Smooth muscle cell (in vitro differentiated cells): ENCODE measurements around the gene NDUFB2. TPM values are rescaled to one million over a fixed set of nuclear protein-coding genes. Genes with fewer than 3 reads are reported as not detected.
"Not testable (repeated sequence)": the region's sequence is repeated elsewhere in the genome, so short reads cannot be mapped to it uniquely, and the experiment has no call there.

ENCODE experiments used
- DNase-seq: peaks from one replicate; lab custom pipeline; 2025; ENCODE audit not compliant: unreplicated experiment; lab: John Stamatoyannopoulos, UW
- H2AFZ ChIP-seq: fragments of 200-600 bp; sonication (generic); 2 replicates; pipeline ENCODE4 v1.6.0; 2016; ENCODE audit warnings: antibody characterized with exemption, low read depth, mild to moderate bottlenecking
- H3F3A ChIP-seq: fragments of 200-600 bp; sonication (generic); 2 replicates; pipeline ENCODE4 v1.6.0; 2017; ENCODE audit warnings: antibody characterized with exemption, low read depth
- H3K27ac ChIP-seq: fragments of 200-600 bp; sonication (generic); 2 replicates; pipeline ENCODE4 v1.5.1; 2016; ENCODE audit warnings: low read depth, mild to moderate bottlenecking
- H3K27me3 ChIP-seq: fragments of 200-600 bp; sonication (generic); 2 replicates; pipeline ENCODE4 v1.6.1; 2016; ENCODE audit warnings: low read depth, mild to moderate bottlenecking
- H3K36me3 ChIP-seq: fragments of 200-600 bp; sonication (generic); 2 replicates; pipeline ENCODE4 v1.5.1; 2016; ENCODE audit warnings: low read depth
- H3K4me1 ChIP-seq: fragments of 200-600 bp; sonication (generic); 2 replicates; pipeline ENCODE4 v1.5.1; 2016; ENCODE audit warnings: low read depth
- H3K4me2 ChIP-seq: fragments of 200-600 bp; sonication (generic); 2 replicates; pipeline ENCODE4 v1.6.0; 2016; ENCODE audit warnings: mild to moderate bottlenecking
- H3K4me3 ChIP-seq: fragments of 200-600 bp; sonication (generic); 2 replicates; pipeline ENCODE4 v1.5.1; 2016; ENCODE audit warnings: mild to moderate bottlenecking
- H3K79me2 ChIP-seq: fragments of 200-600 bp; sonication (generic); 2 replicates; pipeline ENCODE4 v1.6.0; 2016; ENCODE audit warnings: low read depth, mild to moderate bottlenecking
- H3K9ac ChIP-seq: fragments of 200-600 bp; sonication (generic); 2 replicates; pipeline ENCODE4 v1.6.0; 2016; ENCODE audit warnings: low read depth
- H3K9me3 ChIP-seq: fragments of 200-600 bp; sonication (generic); replicated peaks from 2 replicates; pipeline ENCODE4 v1.5.1; 2016; ENCODE audit warnings: low read depth
- H4K20me1 ChIP-seq: fragments of 200-600 bp; sonication (generic); 2 replicates; pipeline ENCODE4 v1.6.0; 2016; ENCODE audit warnings: low read depth
- WGBS: methylation state at CpG from one replicate; pipeline ENCODE4 v1.1.7; 2016; ENCODE audit warnings: low lambda C conversion rate; 5-methylcytosine and 5-hydroxymethylcytosine counted together
- polyA plus RNA-seq: library from polyadenylated mRNA; unstranded; fragments of >200 nt; fragmentation: Nextera tagmentation; extraction: Ambion mirVana; gene quantifications from 2 replicates; pipeline ENCODE4 v1.2.1, GENCODE V29; 2016
- total RNA-seq: library from RNA; depleted of rRNA; stranded (reverse); fragments of >200 nt; gene quantifications from 2 replicates; pipeline ENCODE4 v1.2.3, GENCODE V29; 2014
- TF ChIP-seq, protein P1 (sequence below): fragments of 200-600 bp; sonication (generic); IDR thresholded peaks from 2 replicates; pipeline ENCODE4 v1.5.1; 2017; ENCODE audit warnings: borderline replicate concordance, mild to moderate bottlenecking, antibody characterized with exemption; ENCODE audit not compliant: insufficient read depth, poor library complexity, severe bottlenecking

The NDUFB2 gene
- total and polyA plus RNA-seq, 2 experiments from 2014 or later: 376 to 380 TPM

DNA sequence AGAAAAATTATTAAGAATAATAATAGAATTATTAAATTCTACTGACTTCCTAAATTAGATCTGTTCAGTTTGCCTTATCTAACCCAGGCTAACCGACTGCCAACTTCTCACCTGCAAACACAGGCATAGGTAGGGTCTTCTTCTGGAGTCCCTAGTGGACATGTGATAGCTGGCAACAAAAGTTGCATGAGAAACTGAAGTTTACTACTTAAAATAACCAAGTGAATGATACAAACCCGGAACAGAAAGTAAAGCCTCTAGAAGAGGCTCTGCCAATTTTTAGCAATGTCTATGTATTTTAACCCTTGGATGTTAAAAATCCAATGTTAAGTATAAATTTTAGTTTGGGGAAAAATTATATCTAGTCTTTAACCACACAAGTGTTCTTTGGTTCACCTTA lies 37.6 kb downstream of the NDUFB2 start:
- Histone ChIP-seq H3F3A (no peaks in the 10 kb centered on the region), H3K4me3 (no peak overlapping the region), H3K9ac (no peak overlapping the region), H3K9me3 (no peaks in the 10 kb centered on the region), H3K27me3 (no peaks in the 10 kb centered on the region), H3K36me3 (no peaks in the 10 kb centered on the region), H3K4me2 (no peak overlapping the region), H2AFZ (no peak overlapping the region), H4K20me1 (no peaks in the 10 kb centered on the region), H3K27ac (no peak overlapping the region), H3K4me1 (no peaks in the 10 kb centered on the region), H3K79me2 (no peaks in the 10 kb centered on the region)
- TF ChIP-seq, protein P1, sequence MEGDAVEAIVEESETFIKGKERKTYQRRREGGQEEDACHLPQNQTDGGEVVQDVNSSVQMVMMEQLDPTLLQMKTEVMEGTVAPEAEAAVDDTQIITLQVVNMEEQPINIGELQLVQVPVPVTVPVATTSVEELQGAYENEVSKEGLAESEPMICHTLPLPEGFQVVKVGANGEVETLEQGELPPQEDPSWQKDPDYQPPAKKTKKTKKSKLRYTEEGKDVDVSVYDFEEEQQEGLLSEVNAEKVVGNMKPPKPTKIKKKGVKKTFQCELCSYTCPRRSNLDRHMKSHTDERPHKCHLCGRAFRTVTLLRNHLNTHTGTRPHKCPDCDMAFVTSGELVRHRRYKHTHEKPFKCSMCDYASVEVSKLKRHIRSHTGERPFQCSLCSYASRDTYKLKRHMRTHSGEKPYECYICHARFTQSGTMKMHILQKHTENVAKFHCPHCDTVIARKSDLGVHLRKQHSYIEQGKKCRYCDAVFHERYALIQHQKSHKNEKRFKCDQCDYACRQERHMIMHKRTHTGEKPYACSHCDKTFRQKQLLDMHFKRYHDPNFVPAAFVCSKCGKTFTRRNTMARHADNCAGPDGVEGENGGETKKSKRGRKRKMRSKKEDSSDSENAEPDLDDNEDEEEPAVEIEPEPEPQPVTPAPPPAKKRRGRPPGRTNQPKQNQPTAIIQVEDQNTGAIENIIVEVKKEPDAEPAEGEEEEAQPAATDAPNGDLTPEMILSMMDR: no peak
- 96% methylated on average over 2 of the region's 2 CpGs for WGBS
- DNase-seq: no peak

DNA sequence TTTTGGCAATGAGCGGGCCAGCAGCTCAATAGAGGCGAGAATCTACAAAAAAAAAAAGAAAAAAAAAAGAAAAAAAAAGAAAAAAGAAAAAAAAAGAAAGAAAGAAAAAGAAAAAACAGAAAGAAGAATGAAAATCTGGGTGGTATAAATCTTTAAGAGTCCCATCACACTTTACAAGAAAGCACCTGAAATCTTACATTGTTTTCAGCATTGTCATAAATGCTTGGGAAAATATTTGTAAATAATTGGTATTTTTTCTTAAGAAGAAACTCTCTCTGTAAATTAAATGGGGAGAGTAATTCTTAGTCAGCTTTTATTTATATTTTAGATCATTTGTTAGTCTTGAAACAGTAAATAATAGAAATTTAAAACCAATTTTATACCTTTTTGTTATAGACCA lies 38.2 kb downstream of the NDUFB2 start:
- Histone ChIP-seq H3K4me2 (no peak overlapping the region), H3K27me3 (no peaks in the 10 kb centered on the region), H3K79me2 (no peaks in the 10 kb centered on the region), H3K4me1 (no peaks in the 10 kb centered on the region), H4K20me1 (no peaks in the 10 kb centered on the region), H3K4me3 (no peak overlapping the region), H3K27ac (no peak overlapping the region), H3K36me3 (peaks cover 3% of the 10 kb centered on the region), H2AFZ (no peak overlapping the region), H3K9ac (no peak overlapping the region), H3K9me3 (no peaks in the 10 kb centered on the region), H3F3A (no peaks in the 10 kb centered on the region)
- TF ChIP-seq, protein P1: no peak
- DNase-seq: no peak
- 95% methylated on average over 2 of the region's 2 CpGs for WGBS

DNA sequence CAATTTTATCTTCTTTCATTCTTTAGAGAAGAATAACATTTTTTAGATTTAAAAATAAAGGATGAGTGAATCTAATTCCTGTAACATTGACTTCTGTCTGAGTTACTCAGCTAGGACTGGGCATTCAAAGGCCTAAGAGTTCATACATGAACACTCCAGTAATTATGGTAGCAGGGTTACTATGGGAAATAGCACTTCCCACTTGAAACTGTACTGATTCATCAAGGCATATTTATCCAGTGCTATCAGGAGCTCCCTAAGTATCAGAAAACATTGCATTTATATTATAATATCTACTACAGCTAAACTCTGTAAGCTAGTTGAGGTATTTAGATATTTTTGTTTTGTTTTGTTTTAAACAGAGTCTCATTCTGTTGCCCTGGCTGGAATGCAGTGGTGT lies 41.8 kb downstream of the NDUFB2 start:
- no peak overlapping the region for H3K4me2 ChIP-seq
- peaks cover 7% of the 10 kb centered on the region for H3K36me3 ChIP-seq
- TF ChIP-seq, protein P1: no peak
- no peak overlapping the region for H3K4me3 ChIP-seq
- DNase-seq: no peak
- no peaks in the 10 kb centered on the region for H3F3A ChIP-seq
- no peaks in the 10 kb centered on the region for H3K27me3 ChIP-seq
- H4K20me1 ChIP-seq: no peaks in the 10 kb centered on the region
- H2AFZ ChIP-seq: no peak overlapping the region
- no peaks in the 10 kb centered on the region for H3K4me1 ChIP-seq
- no peak overlapping the region for H3K27ac ChIP-seq
- no peak overlapping the region for H3K9ac ChIP-seq
- no peaks in the 10 kb centered on the region for H3K79me2 ChIP-seq
- H3K9me3 ChIP-seq: no peaks in the 10 kb centered on the region

DNA sequence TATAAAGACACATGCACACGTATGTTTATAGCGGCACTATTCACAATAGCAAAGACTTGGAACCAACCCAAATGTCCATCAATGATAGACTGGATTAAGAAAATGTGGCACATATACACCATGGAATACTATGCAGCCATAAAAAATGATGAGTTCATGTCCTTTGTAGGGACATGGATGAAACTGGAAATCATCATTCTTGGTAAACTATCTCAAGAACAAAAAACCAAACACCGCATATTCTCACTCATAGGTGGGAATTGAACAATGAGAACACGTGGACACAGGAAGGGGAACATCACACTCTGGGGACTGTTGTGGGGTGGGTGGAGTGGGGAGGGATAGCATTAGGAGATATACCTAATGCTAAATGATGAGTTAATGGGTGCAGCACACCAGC lies 46.7 kb downstream of the NDUFB2 start:
- DNase-seq, H3K36me3 ChIP-seq, H3F3A ChIP-seq, H3K9ac ChIP-seq, H2AFZ ChIP-seq, H4K20me1 ChIP-seq, H3K4me3 ChIP-seq, H3K4me2 ChIP-seq, H3K4me1 ChIP-seq, H3K9me3 ChIP-seq, H3K27ac ChIP-seq, H3K79me2 ChIP-seq, H3K27me3 ChIP-seq: not testable (repeated sequence)
- 79% methylated on average over 2 of the region's 4 CpGs for WGBS
